ENCODE results near the gene GNAI3.

GRCh38 chr1:109634292-109634691 is 85.9 kb downstream of the GNAI3 start:
- TF ChIP-seq ZNF423 (tag by site-specific recombination; IDR thresholded peaks at IDR 0.05) = no peak
- no peak for TF ChIP-seq ZNF704 (tag by site-specific recombination; IDR thresholded peaks at IDR 0.05)
- TF ChIP-seq KLF9 (tag by site-specific recombination; IDR thresholded peaks at IDR 0.05; ENCODE audit: low read depth) = no peak
- TF ChIP-seq ZNF701 (tag by site-specific recombination; IDR thresholded peaks at IDR 0.05) = no peak
- no peak for TF ChIP-seq ZSCAN5A (tag by site-specific recombination; IDR thresholded peaks at IDR 0.05)
- TF ChIP-seq CTCF (tag by site-specific recombination; IDR thresholded peaks at IDR 0.05) = no peak
- TF ChIP-seq ZNF549 (tag by site-specific recombination; IDR thresholded peaks at IDR 0.05) = no peak
- no peak for TF ChIP-seq SETDB1 (IDR thresholded peaks at IDR 0.05; ENCODE audit: insufficient read length, low read length)
